Neuronal stem cell (in vitro differentiated cells): ENCODE data around the gene CDK18.

Source experiments
- DNase-seq: peaks from one replicate; pipeline ENCODE4 v3.0.0-alpha.2; 2013; ENCODE audit warnings: low spot score
- H2AFZ ChIP-seq: one replicate; pipeline ENCODE4 v1.6.1; 2013; ENCODE audit warnings: mild to moderate bottlenecking, low read length, inconsistent platforms
- H2AK5ac ChIP-seq: 2 replicates; pipeline ENCODE4 v1.6.1; 2013; ENCODE audit warnings: low read depth, mild to moderate bottlenecking, inconsistent platforms, low read length, moderate library complexity, mixed read lengths
- H2BK120ac ChIP-seq: 2 replicates; pipeline ENCODE4 v1.6.1; 2013; ENCODE audit warnings: low read depth, mild to moderate bottlenecking, inconsistent platforms, low read length, moderate library complexity, mixed read lengths
- H2BK12ac ChIP-seq: one replicate; pipeline ENCODE4 v1.6.1; 2013; ENCODE audit warnings: low read length, inconsistent platforms
- H2BK15ac ChIP-seq: 2 replicates; pipeline ENCODE4 v1.6.1; 2013; ENCODE audit warnings: mild to moderate bottlenecking, low read length, inconsistent platforms, mixed read lengths
- H2BK5ac ChIP-seq: one replicate; pipeline ENCODE4 v1.6.1; 2013; ENCODE audit warnings: inconsistent platforms, mild to moderate bottlenecking, low read length, moderate library complexity
- H3K14ac ChIP-seq: one replicate; pipeline ENCODE4 v1.6.1; 2013; ENCODE audit warnings: low read length, inconsistent platforms
- H3K18ac ChIP-seq: 2 replicates; pipeline ENCODE4 v1.6.1; 2013; ENCODE audit warnings: low read length, inconsistent platforms
- H3K23ac ChIP-seq: 2 replicates; pipeline ENCODE4 v1.6.1; 2013; ENCODE audit warnings: low read depth, mild to moderate bottlenecking, mixed read lengths, low read length, inconsistent platforms; ENCODE audit not compliant: poor library complexity
- H3K27ac ChIP-seq: replicated peaks from 3 replicates; pipeline ENCODE4 v1.5.1; 2013; ENCODE audit warnings: low read length, inconsistent platforms
- H3K27me3 ChIP-seq, 3 experiments: 2 replicates each; pipeline ENCODE4 v1.6.1; 2013; ENCODE audit warnings: low read length in 3 of 3, mild to moderate bottlenecking in 2 of 3, inconsistent platforms in 1 of 3, low read depth in 1 of 3, mixed read lengths in 1 of 3, moderate library complexity in 1 of 3; ENCODE audit not compliant: control insufficient read depth in 3 of 3, insufficient read depth in 3 of 3
- H3K36me3 ChIP-seq, 2 donors: replicated peaks in 1 of 2; 2 replicates each; pipeline ENCODE4 v1.6.1; 2013; ENCODE audit warnings: low read length in 2 of 2; ENCODE audit not compliant: control insufficient read depth in 2 of 2, insufficient read depth in 2 of 2
- H3K4ac ChIP-seq: 2 replicates; pipeline ENCODE4 v1.6.1; 2013; ENCODE audit warnings: inconsistent platforms, mild to moderate bottlenecking, low read length, moderate library complexity
- H3K4me1 ChIP-seq, 2 donors: 1 replicate in 1 of 2; 2 replicates in 1 of 2; pipeline ENCODE4 v1.6.1; 2013; ENCODE audit warnings: low read length in 2 of 2, low read depth in 1 of 2; ENCODE audit not compliant: control insufficient read depth in 2 of 2, insufficient read depth in 1 of 2
- H3K4me2 ChIP-seq: one replicate; pipeline ENCODE4 v1.6.1; 2013; ENCODE audit warnings: mild to moderate bottlenecking, low read length, inconsistent platforms; ENCODE audit not compliant: insufficient read depth, poor library complexity, severe bottlenecking
- H3K4me3 ChIP-seq, 2 donors: 2 replicates each; pipeline ENCODE4 v1.5.1; 2013; ENCODE audit warnings: low read length in 2 of 2, mild to moderate bottlenecking in 2 of 2, inconsistent platforms in 1 of 2, moderate library complexity in 1 of 2
- H3K79me1 ChIP-seq: one replicate; pipeline ENCODE4 v1.6.1; 2013; ENCODE audit warnings: low read depth, mild to moderate bottlenecking, inconsistent platforms, low read length, moderate library complexity
- H3K9ac ChIP-seq: one replicate; pipeline ENCODE4 v1.6.1; 2013; ENCODE audit warnings: mild to moderate bottlenecking, low read depth, low read length, inconsistent platforms; ENCODE audit not compliant: poor library complexity
- H3K9me3 ChIP-seq, 2 donors: replicated peaks in 1 of 2; 2 replicates each; pipeline versions ENCODE3 to v1.6.1; 2013; ENCODE audit warnings: low read length in 2 of 2, mild to moderate bottlenecking in 2 of 2, inconsistent platforms in 1 of 2, low read depth in 1 of 2, mixed read lengths in 1 of 2, moderate library complexity in 1 of 2; ENCODE audit not compliant: control insufficient read depth in 2 of 2, insufficient read depth in 1 of 2
- H4K8ac ChIP-seq: one replicate; pipeline ENCODE4 v1.6.1; 2013; ENCODE audit warnings: low read depth, mild to moderate bottlenecking, inconsistent platforms, low read length, moderate library complexity
- H4K91ac ChIP-seq: one replicate; pipeline ENCODE4 v1.6.1; 2013; ENCODE audit warnings: low read length, low read depth, mild to moderate bottlenecking, inconsistent platforms; ENCODE audit not compliant: poor library complexity
- WGBS, 2 donors: extraction: QIAGEN DNeasy Blood & Tissue Kit; methylation state at CpG; one replicate each; pipeline ENCODE4 v1.1.7; 2013; ENCODE audit warnings: missing lambda C conversion rate in 2 of 2, mixed read lengths in 1 of 2; ENCODE audit not compliant: insufficient read length in 2 of 2, insufficient replicate concordance in 1 of 2; ENCODE audit errors: extremely low coverage in 2 of 2; 5-methylcytosine and 5-hydroxymethylcytosine counted together

Gene CDK18

GRCh38 chr1:205465392-205465791 is 39.1 kb upstream of the CDK18 start:
- Histone ChIP-seq H2BK12ac (no peak overlapping the region), H3K9ac (no peak overlapping the region), H3K4me3 (no peak overlapping the region), H3K36me3 (no peaks in the 10 kb centered on the region), H2BK5ac (no peak overlapping the region), H3K27ac (no peak overlapping the region), H3K4me1 (peaks cover 0 to 8% of the 10 kb centered on the region in 2 donors), H3K23ac (no peak overlapping the region), H3K14ac (no peak overlapping the region), H4K91ac (no peak overlapping the region), H3K4ac (no peak overlapping the region), H2AFZ (no peak overlapping the region), H3K79me1 (no peaks in the 10 kb centered on the region), H3K18ac (no peak overlapping the region), H2AK5ac (no peak overlapping the region), H3K9me3 (no peaks in the 10 kb centered on the region), H3K27me3 (peaks cover 0 to 34% (median 0%) of the 10 kb centered on the region in 3 experiments), H4K8ac (no peak overlapping the region), H2BK120ac (no peak overlapping the region), H2BK15ac (no peak overlapping the region), H3K4me2 (no peak overlapping the region)
- DNase-seq = no peak
- no CpG with 5 or more reads among the region's 2 CpGs for WGBS, 2 donors

- Histone ChIP-seq H3K4me3 (no peak overlapping the region), H3K9me3 (no peaks in the 10 kb centered on the region), H2AK5ac (no peak overlapping the region), H3K4me2 (no peak overlapping the region), H3K18ac (peak overlapping the region; percentile 1), H2BK120ac (no peak overlapping the region), H4K8ac (no peak overlapping the region), H3K9ac (no peak overlapping the region), H2AFZ (no peak overlapping the region), H3K23ac (no peak overlapping the region), H3K79me1 (no peaks in the 10 kb centered on the region), H3K27ac (no peak overlapping the region), H3K4me1 (peaks cover 0 to 6% of the 10 kb centered on the region in 2 donors), H3K4ac (no peak overlapping the region), H2BK12ac (no peak overlapping the region), H3K14ac (no peak overlapping the region), H4K91ac (no peak overlapping the region), H2BK5ac (no peak overlapping the region), H3K36me3 (no peaks in the 10 kb centered on the region), H3K27me3 (peaks cover 0 to 26% (median 0%) of the 10 kb centered on the region in 3 experiments), H2BK15ac (peak overlapping the region; percentile 16)
- DNase-seq = no peak
- no CpG with 5 or more reads among the region's 7 CpGs for WGBS, 2 donors
Measured at GRCh38 chr1:205466595-205467220, 37.8 kb upstream of the CDK18 start.

- H4K8ac ChIP-seq = no peak overlapping the region
- H3K9ac ChIP-seq = no peak overlapping the region
- H3K4me3 ChIP-seq = no peak overlapping the region
- H3K18ac ChIP-seq = no peak overlapping the region
- H2AFZ ChIP-seq = no peak overlapping the region
- no peak overlapping the region for H2BK15ac ChIP-seq
- no peak overlapping the region for H3K27ac ChIP-seq
- WGBS, 2 donors = no CpG with 5 or more reads among the region's 6 CpGs
- H3K36me3 ChIP-seq = no peaks in the 10 kb centered on the region
- H2BK5ac ChIP-seq = no peak overlapping the region
- H2BK12ac ChIP-seq = no peak overlapping the region
- H3K9me3 ChIP-seq = peaks cover 0 to 3% of the 10 kb centered on the region in 2 donors
- peaks cover 0 to 7% of the 10 kb centered on the region in 2 donors for H3K4me1 ChIP-seq
- no peak overlapping the region for H3K23ac ChIP-seq
- peaks cover 0 to 17% (median 2%) of the 10 kb centered on the region in 3 experiments for H3K27me3 ChIP-seq
- H3K4me2 ChIP-seq = no peak overlapping the region
- H3K79me1 ChIP-seq = no peaks in the 10 kb centered on the region
- H2BK120ac ChIP-seq = no peak overlapping the region
- H3K4ac ChIP-seq = no peak overlapping the region
- H4K91ac ChIP-seq = no peak overlapping the region
- H2AK5ac ChIP-seq = no peak overlapping the region
- DNase-seq = no peak
- no peak overlapping the region for H3K14ac ChIP-seq
Measured at GRCh38 chr1:205470131-205470530, 34.3 kb upstream of the CDK18 start.

- Histone ChIP-seq H3K27ac (no peak overlapping the region), H2AFZ (no peak overlapping the region), H3K79me1 (peaks cover 2% of the 10 kb centered on the region), H3K36me3 (peaks cover 0 to 2% of the 10 kb centered on the region in 2 donors), H2BK15ac (peak overlapping the region; percentile 75), H4K8ac (no peak overlapping the region), H3K9me3 (peaks cover 0 to 3% of the 10 kb centered on the region in 2 donors), H3K23ac (no peak overlapping the region), H4K91ac (no peak overlapping the region), H3K4me3 (no peak overlapping the region), H3K4ac (no peak overlapping the region), H3K4me2 (no peak overlapping the region), H3K27me3 (peaks cover 0 to 7% (median 2%) of the 10 kb centered on the region in 3 experiments), H3K9ac (no peak overlapping the region), H2BK5ac (no peak overlapping the region), H3K4me1 (peaks cover 0 to 6% of the 10 kb centered on the region in 2 donors), H2BK12ac (no peak overlapping the region), H2BK120ac (no peak overlapping the region), H3K18ac (peak overlapping the region; percentile 80), H3K14ac (no peak overlapping the region), H2AK5ac (peak overlapping the region; percentile 84)
- no peak for DNase-seq
- WGBS, 2 donors = no CpG with 5 or more reads among the region's 13 CpGs
Measured at GRCh38 chr1:205472737-205473441, 31.6 kb upstream of the CDK18 start.
